ENCODE measurements around the gene YPEL5. TPM values are rescaled to one million over a fixed set of nuclear protein-coding genes. Genes with fewer than 3 reads are reported as not detected.
"Not testable (repeated sequence)": the region's sequence is repeated elsewhere in the genome, so short reads cannot be mapped to it uniquely, and the experiment has no call there.

YPEL5 gene
- total and polyA plus RNA-seq, 7 experiments from 2014 or later, result 30.9 to 1,022 (median 98.3) TPM

DNA sequence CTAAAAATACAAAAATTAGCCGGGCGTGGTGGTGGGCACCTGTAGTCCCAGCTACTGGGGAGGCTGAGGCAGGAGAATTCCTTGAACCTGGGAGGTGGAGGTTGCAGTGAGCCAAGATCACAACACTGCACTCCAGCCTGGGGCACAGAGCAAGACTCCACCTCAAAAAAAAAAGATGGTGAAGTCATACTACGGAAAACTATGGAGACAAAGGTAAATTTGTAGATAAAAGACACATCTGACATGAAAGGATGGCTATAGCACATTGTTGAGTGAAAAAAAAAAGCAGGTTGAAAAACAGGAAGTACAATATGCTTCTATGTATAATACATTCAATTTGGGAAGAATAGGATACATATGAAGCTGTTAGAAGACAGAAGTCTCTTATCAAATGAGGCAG is 1.9 kb upstream of the YPEL5 start:
- not testable (repeated sequence) for H3K9me3 ChIP-seq (ENCODE audit: control insufficient read depth in 2 of 3, low read length in 3 of 3); H3K36me3 ChIP-seq (ENCODE audit: control insufficient read depth in 2 of 3, insufficient read depth in 3 of 3, low read length in 3 of 3); ATAC-seq; H3K27me3 ChIP-seq (ENCODE audit: control insufficient read depth in 2 of 2, insufficient read depth in 2 of 2, low read length in 2 of 2); H3K4me3 ChIP-seq (ENCODE audit: low read length); H3K27me3 Mint-ChIP-seq; H3K9me3 Mint-ChIP-seq
- peaks cover 0 to 17% (median 2%) of the 10 kb centered on the region in 5 donors for H3K36me3 Mint-ChIP-seq
- H3K27ac Mint-ChIP-seq, result peak overlapping the region; percentile 75 to 100 (median 99)
- H3K4me1 ChIP-seq (ENCODE audit: control insufficient read depth in 2 of 2, insufficient read depth in 2 of 2, low read length in 2 of 2), result peaks cover 27 to 36% of the 10 kb centered on the region in 2 donors
- peak overlapping the region; percentile 35 to 86 (median 68) for H3K4me3 Mint-ChIP-seq
- DNase-seq, result peak in 7 of 9 donors; percentile 48 to 81 (median 72)
- peak overlapping the region; percentile 97 for H3K27ac ChIP-seq (ENCODE audit: low read depth, low read length)
- CTCF ChIA-PET, result interaction anchor here (1.0 to 1.7 kb wide), 2 partner anchors 566 to 567 kb away, joined by 4 to 11 read pairs; no protein-coding TSS in a partner anchor
- POLR2A ChIA-PET, result interaction anchor here (0.7 to 9.0 kb wide), 4 partner anchors 8 to 88 kb away, joined by 5 to 119 read pairs (median 20); partner anchors contain the start of gene LBH
- peaks cover 25 to 58% (median 42%) of the 10 kb centered on the region in 7 donors for H3K4me1 Mint-ChIP-seq
- intact Hi-C loops (cut with micrococcal nuclease), result loop anchor here (5.0 to 10.0 kb wide), 5 partner anchors 277 to 1917 kb away; partner anchors contain the start of genes SPAST (in 1 of the 2) and WDR43 (in 1 of the 2)

DNA sequence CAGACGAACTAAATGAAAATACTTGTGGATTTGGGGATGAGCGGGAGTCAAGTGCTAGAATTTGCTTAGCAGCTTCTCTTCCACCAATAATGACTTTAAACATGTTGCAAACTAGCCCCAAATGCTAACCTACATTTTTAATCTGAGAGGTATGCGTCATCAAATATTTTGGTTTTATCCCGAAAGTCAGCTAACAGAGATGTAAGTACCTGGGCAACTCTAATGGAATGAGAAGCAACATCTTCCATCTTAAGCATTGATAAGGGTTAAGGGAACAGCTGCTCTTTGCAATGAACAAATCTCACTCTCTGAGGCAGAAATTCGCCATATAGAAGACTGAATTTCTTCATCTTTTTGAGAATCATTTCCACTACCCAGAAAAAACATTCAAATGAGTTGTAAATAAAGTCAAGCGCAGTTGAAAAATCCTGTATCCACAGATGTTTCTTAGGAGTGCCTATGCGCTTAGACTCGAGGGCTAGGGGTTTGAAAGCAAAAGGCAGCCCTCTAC is 926 bp upstream of the YPEL5 start:
- DNase-seq, result no peak
- H3K4me1 ChIP-seq (ENCODE audit: control insufficient read depth in 2 of 2, insufficient read depth in 2 of 2, low read length in 2 of 2), result peaks cover 31 to 40% of the 10 kb centered on the region in 2 donors
- Mint-ChIP-seq H3K36me3 (peaks cover 0 to 22% (median 7%) of the 10 kb centered on the region in 5 donors), H3K27ac (peak overlapping the region; percentile 99 to 100 (median 99)), H3K9me3 (peaks cover 0 to 8% (median 0%) of the 10 kb centered on the region in 11 donors), H3K4me3 (peak overlapping the region; percentile 82 to 93 (median 87)), H3K4me1 (peaks cover 34 to 68% (median 51%) of the 10 kb centered on the region in 7 donors), H3K27me3 (no peaks in the 10 kb centered on the region)
- no peak for ATAC-seq
- ChIA-PET POLR2A (interaction anchor here (0.6 to 9.0 kb wide), 23 partner anchors 10 to 1253 kb away, joined by 3 to 119 read pairs (median 4); partner anchors contain the start of genes LBH and LCLAT1), CTCF (interaction anchor here (0.6 to 7.0 kb wide), 7 partner anchors 18 to 1757 kb away, joined by 3 to 74 read pairs (median 3); no protein-coding TSS in a partner anchor)
- H3K36me3 ChIP-seq (ENCODE audit: control insufficient read depth in 2 of 3, insufficient read depth in 3 of 3, low read length in 3 of 3), result peaks cover 0 to 6% (median 5%) of the 10 kb centered on the region in 3 experiments
- H3K9me3 ChIP-seq (ENCODE audit: control insufficient read depth in 2 of 3, low read length in 3 of 3), result no peaks in the 10 kb centered on the region
- intact Hi-C loops (cut with micrococcal nuclease), result loop anchor here (1.0 to 10.0 kb wide), 25 partner anchors 55 to 1917 kb away; partner anchors contain the start of genes LCLAT1 (in 2 of the 2), SPAST (in 2 of the 2), WDR43 (in 2 of the 2) and EHD3 (in 1 of the 2)
- no peaks in the 10 kb centered on the region for H3K27me3 ChIP-seq (ENCODE audit: control insufficient read depth in 2 of 2, insufficient read depth in 2 of 2, low read length in 2 of 2)
- H3K4me3 ChIP-seq (ENCODE audit: low read length), result peak overlapping the region; percentile 60
- H3K27ac ChIP-seq (ENCODE audit: low read depth, low read length), result peak overlapping the region; percentile 97

DNA sequence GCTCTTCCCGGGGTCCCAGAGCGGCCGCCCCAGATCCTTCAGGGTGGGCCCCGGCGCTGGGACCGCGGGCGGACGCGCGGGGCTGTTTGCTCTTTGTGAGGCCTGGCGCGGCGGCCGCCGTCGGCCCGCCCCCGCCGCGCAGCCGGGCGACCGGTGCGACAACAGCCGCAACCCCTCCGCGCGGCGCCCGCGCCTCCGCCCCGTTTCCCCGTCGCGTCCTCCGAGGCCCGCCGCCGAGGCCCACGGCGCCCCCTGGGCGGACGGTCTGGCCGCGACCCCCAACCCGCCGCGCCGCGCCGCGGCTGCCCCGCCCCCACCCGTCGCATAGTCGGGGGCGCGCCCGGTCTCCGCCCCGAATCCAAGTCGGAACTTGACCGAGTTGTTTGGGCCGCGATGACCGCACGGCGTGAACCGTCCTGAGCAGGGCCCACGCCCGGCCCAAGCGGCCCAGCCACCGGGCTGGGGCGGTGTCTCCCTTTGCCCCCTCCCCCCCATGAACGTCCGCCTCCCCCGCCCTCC is 448 bp downstream of the YPEL5 start:
- peaks cover 31 to 41% of the 10 kb centered on the region in 2 donors for H3K4me1 ChIP-seq (ENCODE audit: control insufficient read depth in 2 of 2, insufficient read depth in 2 of 2, low read length in 2 of 2)
- Mint-ChIP-seq H3K27ac (peak overlapping the region in 8 of 9 donors; percentile 65 to 100 (median 99)), H3K36me3 (peaks cover 0 to 32% (median 13%) of the 10 kb centered on the region in 5 donors), H3K27me3 (no peaks in the 10 kb centered on the region), H3K4me1 (peaks cover 40 to 75% (median 63%) of the 10 kb centered on the region in 7 donors), H3K9me3 (peaks cover 0 to 8% (median 0%) of the 10 kb centered on the region in 11 donors), H3K4me3 (peak overlapping the region; percentile 32 to 93 (median 84))
- peaks cover 0 to 9% (median 6%) of the 10 kb centered on the region in 3 experiments for H3K36me3 ChIP-seq (ENCODE audit: control insufficient read depth in 2 of 3, insufficient read depth in 3 of 3, low read length in 3 of 3)
- peak overlapping the region; percentile 100 for H3K27ac ChIP-seq (ENCODE audit: low read depth, low read length)
- intact Hi-C loops (cut with micrococcal nuclease), result loop anchor here (2.0 to 10.0 kb wide), 13 partner anchors 120 to 1915 kb away; partner anchors contain the start of genes WDR43 (in 2 of the 2), FOSL2 (in 1 of the 2), LCLAT1 (in 1 of the 2) and MEMO1 (in 1 of the 2)
- no peak for ATAC-seq
- POLR2A ChIA-PET, result interaction anchor here (0.8 to 9.0 kb wide), 15 partner anchors 9 to 564 kb away, joined by 3 to 119 read pairs (median 6); partner anchors contain the start of genes LBH and LCLAT1
- peak overlapping the region; percentile 74 for H3K4me3 ChIP-seq (ENCODE audit: low read length)
- CTCF ChIA-PET, result interaction anchor here (0.6 to 7.0 kb wide), 8 partner anchors 16 to 566 kb away, joined by 3 to 74 read pairs (median 4); no protein-coding TSS in a partner anchor
- peak in 3 of 9 donors; percentile 42 to 57 (median 49) for DNase-seq
- H3K9me3 ChIP-seq (ENCODE audit: control insufficient read depth in 2 of 3, low read length in 3 of 3), result no peaks in the 10 kb centered on the region
- no peaks in the 10 kb centered on the region for H3K27me3 ChIP-seq (ENCODE audit: control insufficient read depth in 2 of 2, insufficient read depth in 2 of 2, low read length in 2 of 2)

DNA sequence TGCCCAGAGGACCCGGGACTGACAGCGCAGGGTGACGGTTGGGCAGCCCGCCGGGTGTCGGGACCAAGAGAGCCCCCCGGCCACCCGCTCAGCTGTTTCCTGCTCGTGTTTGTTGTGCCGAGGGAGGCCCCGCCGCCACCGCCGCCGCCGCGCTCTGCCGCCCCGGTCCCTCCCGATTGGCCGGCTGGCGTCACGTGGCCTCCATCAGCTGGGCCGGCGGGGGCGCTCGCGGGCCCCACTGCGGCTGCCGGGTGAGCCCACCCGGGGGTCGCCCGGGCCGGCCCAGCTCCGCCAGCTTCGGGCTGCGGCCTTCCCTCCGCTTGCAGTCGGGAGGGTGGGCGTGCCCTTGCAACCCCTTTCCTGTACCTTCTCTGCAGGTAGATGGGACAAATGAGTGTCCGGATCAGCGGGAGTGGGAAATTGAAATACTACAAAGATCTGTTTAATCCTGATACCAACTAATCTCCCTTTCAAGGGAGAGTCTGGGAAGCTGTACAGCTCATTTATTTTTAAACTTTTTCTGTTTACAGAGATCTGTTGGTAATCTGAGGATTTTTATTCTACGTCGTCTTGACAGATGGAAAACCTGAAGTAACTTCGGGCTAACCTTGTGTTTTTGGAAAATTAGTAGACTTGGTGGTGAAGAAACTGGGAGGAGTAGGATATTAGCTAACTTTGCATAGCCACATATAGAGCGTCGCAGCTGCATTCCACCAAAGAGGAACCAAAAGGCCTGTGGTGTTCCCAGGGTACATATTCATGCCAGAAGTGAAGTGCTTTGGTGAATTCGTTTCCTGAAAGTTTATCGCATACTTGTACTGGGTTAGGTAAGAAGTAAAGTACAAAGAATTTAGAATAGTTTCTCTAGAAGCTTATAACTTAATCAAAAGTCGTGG is 1.2 kb downstream of the YPEL5 start:
- intact Hi-C loops (cut with micrococcal nuclease), result loop anchor here (2.0 to 10.0 kb wide), 13 partner anchors 119 to 1914 kb away; partner anchors contain the start of genes WDR43 (in 2 of the 2), FOSL2 (in 1 of the 2), LCLAT1 (in 1 of the 2) and MEMO1 (in 1 of the 2)
- POLR2A ChIA-PET, result interaction anchor here (0.8 to 9.0 kb wide), 10 partner anchors 9 to 564 kb away, joined by 3 to 119 read pairs (median 5); partner anchors contain the start of gene LBH
- Histone ChIP-seq H3K27ac (ENCODE audit: low read depth, low read length) (peak overlapping the region; percentile 100), H3K4me1 (ENCODE audit: control insufficient read depth in 2 of 2, insufficient read depth in 2 of 2, low read length in 2 of 2) (peaks cover 31 to 43% of the 10 kb centered on the region in 2 donors), H3K4me3 (ENCODE audit: low read length) (peak overlapping the region; percentile 74), H3K36me3 (ENCODE audit: control insufficient read depth in 2 of 3, insufficient read depth in 3 of 3, low read length in 3 of 3) (peaks cover 0 to 11% (median 6%) of the 10 kb centered on the region in 3 experiments), H3K27me3 (ENCODE audit: control insufficient read depth in 2 of 2, insufficient read depth in 2 of 2, low read length in 2 of 2) (no peaks in the 10 kb centered on the region), H3K9me3 (ENCODE audit: control insufficient read depth in 2 of 3, low read length in 3 of 3) (no peaks in the 10 kb centered on the region)
- CTCF ChIA-PET, result interaction anchor here (0.6 to 7.0 kb wide), 9 partner anchors 9 to 1355 kb away, joined by 3 to 74 read pairs (median 4); no protein-coding TSS in a partner anchor
- ATAC-seq (no peak), DNase-seq (peak; percentile 71 to 87 (median 83))
- H3K27ac Mint-ChIP-seq, result peak overlapping the region; percentile 60 to 95 (median 90)
- H3K4me3 Mint-ChIP-seq, result peak overlapping the region; percentile 53 to 90 (median 84)
- H3K36me3 Mint-ChIP-seq, result peaks cover 0 to 34% (median 14%) of the 10 kb centered on the region in 5 donors
- H3K9me3 Mint-ChIP-seq, result peaks cover 0 to 8% (median 0%) of the 10 kb centered on the region in 11 donors
- no peaks in the 10 kb centered on the region for H3K27me3 Mint-ChIP-seq
- peaks cover 40 to 82% (median 68%) of the 10 kb centered on the region in 7 donors for H3K4me1 Mint-ChIP-seq

DNA sequence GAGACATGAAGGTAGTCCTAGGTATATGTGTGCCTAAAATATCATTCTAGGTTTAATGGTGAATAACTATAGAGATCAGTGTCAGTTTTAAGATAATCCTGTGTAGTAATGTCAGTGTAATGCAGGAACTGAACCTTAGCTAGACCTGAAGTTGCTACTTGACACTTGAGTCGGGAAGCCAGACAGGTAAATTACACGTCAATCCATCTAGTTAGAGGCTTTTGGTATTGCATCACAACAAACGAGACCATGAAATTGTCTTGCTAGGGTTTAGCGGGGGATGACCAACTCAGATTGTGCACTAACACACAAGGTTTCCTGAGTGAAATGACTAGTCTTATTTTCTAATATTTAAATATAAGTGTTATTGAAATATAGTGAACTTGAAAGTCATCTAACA is 2.0 kb downstream of the YPEL5 start:
- Histone ChIP-seq H3K4me3 (ENCODE audit: low read length) (peak overlapping the region; percentile 74), H3K36me3 (ENCODE audit: control insufficient read depth in 2 of 3, insufficient read depth in 3 of 3, low read length in 3 of 3) (peaks cover 0 to 11% (median 6%) of the 10 kb centered on the region in 3 experiments), H3K9me3 (ENCODE audit: control insufficient read depth in 2 of 3, low read length in 3 of 3) (no peaks in the 10 kb centered on the region), H3K27me3 (ENCODE audit: control insufficient read depth in 2 of 2, insufficient read depth in 2 of 2, low read length in 2 of 2) (no peaks in the 10 kb centered on the region), H3K27ac (ENCODE audit: low read depth, low read length) (peak overlapping the region; percentile 100), H3K4me1 (ENCODE audit: control insufficient read depth in 2 of 2, insufficient read depth in 2 of 2, low read length in 2 of 2) (peaks cover 31 to 52% of the 10 kb centered on the region in 2 donors)
- peak overlapping the region in 9 of 10 donors; percentile 80 to 90 (median 85) for H3K4me3 Mint-ChIP-seq
- peak overlapping the region in 8 of 9 donors; percentile 60 to 95 (median 90) for H3K27ac Mint-ChIP-seq
- H3K27me3 Mint-ChIP-seq, result no peaks in the 10 kb centered on the region
- H3K4me1 Mint-ChIP-seq, result peaks cover 38 to 84% (median 71%) of the 10 kb centered on the region in 7 donors
- DNase-seq (peak in 1 of 9 donors; percentile 39), ATAC-seq (no peak)
- CTCF ChIA-PET, result interaction anchor here (0.6 to 7.0 kb wide), 8 partner anchors 9 to 1356 kb away, joined by 3 to 74 read pairs (median 4); no protein-coding TSS in a partner anchor
- intact Hi-C loops (cut with micrococcal nuclease), result loop anchor here (1.0 to 10.0 kb wide), 6 partner anchors 9 to 1913 kb away; partner anchors contain the start of genes SPAST (in 1 of the 2) and WDR43 (in 1 of the 2)
- H3K36me3 Mint-ChIP-seq, result peaks cover 0 to 38% (median 14%) of the 10 kb centered on the region in 5 donors
- POLR2A ChIA-PET, result interaction anchor here (1.0 to 9.0 kb wide), 9 partner anchors 8 to 563 kb away, joined by 3 to 119 read pairs (median 8); partner anchors contain the start of gene LBH
- peaks cover 0 to 8% (median 0%) of the 10 kb centered on the region in 11 donors for H3K9me3 Mint-ChIP-seq
